Spinal cord (tissue), 10 donors: ENCODE results near the gene TMEM61. TPM values are rescaled to one million over a fixed set of nuclear protein-coding genes. Genes with fewer than 3 reads are reported as not detected.

Source experiments
- DNase-seq, 6 donors: peaks; one replicate each; pipeline versions ENCODE4 v3.0.0 to v3.0.0-alpha.2; 2013 to 2015; ENCODE audit warnings: low spot score in 6 of 6, low read depth in 4 of 6
- H3K27ac ChIP-seq: one replicate; pipeline ENCODE4 v1.5.1; 2013; ENCODE audit warnings: low read depth, low read length, control low read depth
- H3K27me3 ChIP-seq: one replicate; pipeline ENCODE4 v1.6.1; 2013; ENCODE audit warnings: low read length; ENCODE audit not compliant: control insufficient read depth, insufficient read depth
- H3K36me3 ChIP-seq: one replicate; pipeline ENCODE4 v1.6.1; 2013; ENCODE audit warnings: low read length; ENCODE audit not compliant: control insufficient read depth, insufficient read depth
- H3K4me1 ChIP-seq: one replicate; pipeline ENCODE4 v1.6.1; 2013; ENCODE audit warnings: low read length; ENCODE audit not compliant: control insufficient read depth, insufficient read depth
- H3K4me3 ChIP-seq: one replicate; pipeline ENCODE4 v1.5.1; 2013; ENCODE audit warnings: low read depth, low read length, control low read depth
- H3K9me3 ChIP-seq: one replicate; pipeline ENCODE4 v1.6.1; 2013; ENCODE audit warnings: low read length; ENCODE audit not compliant: control insufficient read depth, insufficient read depth
- WGBS: methylation state at CpG from one replicate; pipeline ENCODE4 v1.1.5; 2013; ENCODE audit warnings: missing lambda C conversion rate; ENCODE audit not compliant: insufficient coverage; 5-methylcytosine and 5-hydroxymethylcytosine counted together
- polyA plus RNA-seq, 2 donors: library from polyadenylated mRNA; unstranded; fragments of 120-200 nt; gene quantifications; one replicate each; pipeline ENCODE4 v1.2.1, GENCODE V29; 2013; ENCODE audit not compliant: insufficient read length in 2 of 2
- total RNA-seq, 2 donors: library from RNA; depleted of rRNA in 1 of 2; stranded (reverse); fragments of 120-200 nt in 1 of 2; fragments of >200 nt in 1 of 2; gene quantifications; one replicate each; pipeline versions ENCODE4 v1.2.3 to v1.2.4, GENCODE V29; 2013 to 2014
- donor health status: healthy.

TMEM61 gene
- total and polyA plus RNA-seq, 4 donors, result 0.39 to 1.3 (median 0.88) TPM

GRCh38 chr1:54989473-54989872, 9.0 kb downstream of the TMEM61 start:
- Histone ChIP-seq H3K36me3 (no peaks in the 10 kb centered on the region), H3K27ac (no peak overlapping the region), H3K4me3 (no peak overlapping the region), H3K4me1 (peaks cover 4% of the 10 kb centered on the region), H3K9me3 (no peaks in the 10 kb centered on the region), H3K27me3 (peaks cover 2% of the 10 kb centered on the region)
- DNase-seq, result no peak
- WGBS, result 66% methylated on average over 8 of the region's 8 CpGs

DNA sequence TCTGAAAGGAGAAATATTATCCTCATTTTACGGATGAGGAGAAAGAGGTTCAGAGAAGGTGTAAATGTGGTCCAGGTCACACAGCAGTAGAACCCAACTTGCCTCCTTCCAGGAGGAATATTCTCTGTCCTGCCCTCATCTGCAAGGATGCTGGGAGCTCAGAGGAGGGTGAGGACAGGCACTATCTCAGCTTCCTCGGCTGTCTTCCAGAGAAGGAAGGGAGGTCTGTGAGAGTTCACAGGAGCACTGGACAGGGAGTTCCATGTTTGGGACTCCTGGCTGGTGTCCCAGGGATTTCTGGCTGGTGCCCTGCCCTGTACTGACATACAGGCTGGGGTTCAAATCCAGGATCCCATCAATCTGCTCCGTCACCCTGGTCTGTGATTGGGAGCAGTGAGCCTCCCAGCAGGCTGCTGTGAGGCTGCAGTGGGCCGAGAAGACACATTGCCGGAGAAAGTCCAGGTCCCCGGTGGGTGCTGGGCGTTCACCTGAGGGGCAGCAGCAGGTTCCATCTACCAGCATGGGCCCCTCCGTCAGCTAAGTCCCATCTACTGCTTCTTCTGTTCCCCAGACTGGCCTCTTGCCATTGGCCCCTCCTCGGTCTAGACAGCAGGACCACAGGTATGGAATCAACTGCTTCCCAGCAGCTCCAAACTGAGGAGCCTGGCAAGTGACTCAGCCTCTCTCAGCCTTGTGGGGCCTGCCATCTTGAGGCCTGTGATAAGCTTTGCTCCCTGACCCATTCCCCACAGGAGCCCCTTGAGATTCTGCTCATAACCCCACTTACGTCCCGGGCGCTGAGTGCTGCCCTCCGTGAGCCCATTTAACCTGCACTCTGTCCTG, 9.8 kb downstream of the TMEM61 start:
- Histone ChIP-seq H3K27ac (no peak overlapping the region), H3K4me3 (no peak overlapping the region), H3K27me3 (peaks cover 8% of the 10 kb centered on the region), H3K36me3 (no peaks in the 10 kb centered on the region), H3K9me3 (no peaks in the 10 kb centered on the region), H3K4me1 (peaks cover 4% of the 10 kb centered on the region)
- 90% methylated on average over 11 of the region's 13 CpGs for WGBS
- DNase-seq, result no peak

GRCh38 chr1:54990916-54991315, 10.5 kb downstream of the TMEM61 start:
- H3K9me3 ChIP-seq, result no peaks in the 10 kb centered on the region
- peaks cover 4% of the 10 kb centered on the region for H3K4me1 ChIP-seq
- peaks cover 16% of the 10 kb centered on the region for H3K27me3 ChIP-seq
- DNase-seq, result no peak
- no peak overlapping the region for H3K27ac ChIP-seq
- no peak overlapping the region for H3K4me3 ChIP-seq
- no peaks in the 10 kb centered on the region for H3K36me3 ChIP-seq
- 87% methylated on average over 3 of the region's 4 CpGs for WGBS

DNA sequence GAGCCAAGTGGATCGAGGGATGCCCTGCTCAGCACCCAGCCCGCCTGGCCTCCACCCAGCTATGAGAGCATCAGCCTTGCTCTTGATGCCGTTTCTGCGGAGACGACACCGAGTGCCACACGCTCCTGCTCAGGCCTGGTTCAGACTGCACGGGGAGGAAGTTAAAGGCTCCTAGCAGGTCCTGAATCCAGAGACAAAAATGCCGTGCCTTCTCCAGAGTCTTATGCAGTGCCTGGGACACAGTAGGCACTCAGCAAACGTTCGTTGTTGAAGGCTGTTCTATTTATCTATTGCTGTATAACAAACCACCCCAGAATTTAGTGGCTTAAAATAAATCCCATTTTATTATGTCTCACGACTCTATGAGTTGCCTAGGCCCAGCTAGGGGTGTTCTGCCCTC, 11.5 kb downstream of the TMEM61 start:
- Histone ChIP-seq H3K9me3 (no peaks in the 10 kb centered on the region), H3K36me3 (no peaks in the 10 kb centered on the region), H3K4me1 (peaks cover 13% of the 10 kb centered on the region), H3K27me3 (peaks cover 26% of the 10 kb centered on the region), H3K27ac (no peak overlapping the region), H3K4me3 (no peak overlapping the region)
- no peak for DNase-seq
- WGBS, result 58% methylated on average over 7 of the region's 12 CpGs

- H3K4me3 ChIP-seq, result no peak overlapping the region
- H3K27me3 ChIP-seq, result peaks cover 37% of the 10 kb centered on the region
- no peaks in the 10 kb centered on the region for H3K9me3 ChIP-seq
- no peak for DNase-seq
- no peak overlapping the region for H3K27ac ChIP-seq
- H3K4me1 ChIP-seq, result peaks cover 12% of the 10 kb centered on the region
- 92% methylated on average over 4 of the region's 6 CpGs for WGBS
- H3K36me3 ChIP-seq, result no peaks in the 10 kb centered on the region
These were observed 12.7 kb downstream of the TMEM61 start for GRCh38 chr1:54993140-54993539.

DNA sequence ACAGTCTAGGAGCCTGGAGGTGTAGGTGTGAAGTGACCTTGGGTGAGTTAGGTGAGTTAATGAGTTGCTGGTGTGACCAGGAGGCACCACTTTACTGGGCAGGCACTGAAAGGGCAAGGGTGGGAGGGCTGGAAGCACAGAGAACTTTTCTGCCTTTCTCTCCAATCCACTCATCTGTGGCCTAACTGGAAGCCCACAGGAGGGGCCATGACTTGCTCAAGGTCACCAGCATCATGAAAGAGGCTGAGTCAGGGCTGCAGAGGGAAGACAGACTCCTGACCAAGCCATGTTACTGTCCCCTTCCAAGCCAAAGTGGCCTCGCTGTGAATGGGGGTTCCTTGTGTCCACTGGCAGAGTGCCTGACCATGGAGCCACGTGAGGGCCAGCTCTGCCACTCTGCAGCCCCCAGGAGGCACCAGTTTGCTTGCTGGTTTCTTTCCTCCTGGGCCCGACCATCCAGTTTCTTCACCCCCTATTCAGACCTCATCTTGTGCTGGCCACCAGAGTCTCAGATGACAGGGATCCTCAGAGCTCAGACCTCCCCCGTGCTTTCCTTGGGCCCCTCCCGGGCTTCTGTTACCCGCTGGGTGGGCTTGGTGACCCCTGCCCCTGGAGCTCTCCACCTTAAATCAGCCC, 14.0 kb downstream of the TMEM61 start:
- 44% methylated on average over 6 of the region's 6 CpGs for WGBS
- H3K9me3 ChIP-seq, result no peaks in the 10 kb centered on the region
- H3K27me3 ChIP-seq, result peaks cover 46% of the 10 kb centered on the region
- peaks cover 11% of the 10 kb centered on the region for H3K4me1 ChIP-seq
- no peak overlapping the region for H3K27ac ChIP-seq
- no peaks in the 10 kb centered on the region for H3K36me3 ChIP-seq
- DNase-seq, result no peak
- H3K4me3 ChIP-seq, result no peak overlapping the region

GRCh38 chr1:54995013-54995760, 14.8 kb downstream of the TMEM61 start:
- no peaks in the 10 kb centered on the region for H3K36me3 ChIP-seq
- WGBS, result 67% methylated on average over 11 of the region's 12 CpGs
- no peak overlapping the region for H3K27ac ChIP-seq

GRCh38 chr1:54995835-54996234, 15.4 kb downstream of the TMEM61 start:
- Histone ChIP-seq H3K4me3 (no peak overlapping the region), H3K27ac (no peak overlapping the region)
- WGBS, result 86% methylated on average over 9 of the region's 9 CpGs

More at GRCh38 chr1:54995013-54995760, 14.8 kb downstream of the TMEM61 start:
- Histone ChIP-seq H3K9me3 (no peaks in the 10 kb centered on the region), H3K4me3 (no peak overlapping the region), H3K4me1 (peaks cover 11% of the 10 kb centered on the region), H3K27me3 (peaks cover 46% of the 10 kb centered on the region)
- no peak for DNase-seq

DNA sequence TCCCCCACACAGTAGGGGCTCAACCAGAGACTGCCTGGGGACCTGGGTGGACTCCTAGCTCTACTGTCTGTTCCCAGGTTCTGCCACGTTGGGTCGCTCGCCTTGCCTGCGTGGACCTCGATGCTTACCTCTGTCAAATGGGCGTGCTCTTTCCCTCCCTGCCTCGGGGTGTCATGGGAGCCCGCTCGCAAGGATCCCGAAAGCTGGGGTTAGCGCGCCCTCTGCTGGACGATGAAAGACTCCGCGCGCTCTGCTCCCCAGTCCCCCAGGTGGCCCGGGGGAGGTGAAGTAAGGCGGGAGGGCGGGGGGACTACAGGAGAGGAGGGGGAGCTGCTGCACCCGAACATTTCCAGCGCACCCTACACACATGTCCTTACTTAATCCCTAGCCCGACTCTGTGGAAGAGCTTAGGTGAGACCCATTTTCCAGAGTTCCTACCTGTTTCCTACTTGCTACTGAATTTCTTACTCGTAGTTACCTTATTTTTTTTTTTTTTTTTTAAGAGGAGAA, 16.0 kb downstream of the TMEM61 start:
- Histone ChIP-seq H3K27me3 (peaks cover 52% of the 10 kb centered on the region), H3K4me3 (no peak overlapping the region), H3K27ac (no peak overlapping the region), H3K4me1 (peaks cover 11% of the 10 kb centered on the region), H3K36me3 (no peaks in the 10 kb centered on the region), H3K9me3 (no peaks in the 10 kb centered on the region)
- peak in 4 of 6 donors; percentile 21 to 66 (median 36) for DNase-seq
- 7% methylated on average over 6 of the region's 23 CpGs for WGBS

More at GRCh38 chr1:54995835-54996234, 15.4 kb downstream of the TMEM61 start:
- H3K4me1 ChIP-seq, result peaks cover 11% of the 10 kb centered on the region
- no peaks in the 10 kb centered on the region for H3K36me3 ChIP-seq
- no peaks in the 10 kb centered on the region for H3K9me3 ChIP-seq
- DNase-seq, result no peak
- peaks cover 52% of the 10 kb centered on the region for H3K27me3 ChIP-seq
